ENCODE measurements around the gene P4HB. TPM values are rescaled to one million over a fixed set of nuclear protein-coding genes. Genes with fewer than 3 reads are reported as not detected.
A peak's percentile ranks its signal among the peaks of the same experiment; 100 is the strongest.

Gene P4HB
- total and polyA plus RNA-seq, 10 of the 15 experiments (the other 5 are each of a cell fraction or from before 2014, with no cell fraction given): 4.7 to 549 (median 361) TPM

DNA sequence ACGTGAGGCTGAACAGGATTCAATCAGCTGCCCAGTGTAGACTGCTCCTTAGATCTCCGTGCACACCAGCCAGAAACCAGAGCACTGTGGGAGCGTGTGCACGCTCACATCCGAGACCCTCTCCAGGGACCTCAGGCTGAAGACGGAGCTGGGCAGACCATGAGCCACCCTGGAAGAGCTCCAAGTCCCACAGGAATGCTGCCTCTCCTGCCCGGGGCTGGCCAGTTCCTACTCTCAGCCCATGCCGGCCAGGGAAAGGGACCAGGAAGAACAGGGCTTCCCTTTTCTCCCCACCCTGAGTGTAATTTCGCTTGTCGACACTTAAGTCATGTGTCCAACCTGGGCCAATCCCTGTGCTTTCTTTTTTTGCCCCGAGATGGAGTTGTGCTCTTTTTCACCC lies 24.2 kb upstream of the P4HB start:
- Histone ChIP-seq H3K9me3 (replicated peaks; ENCODE audit: control insufficient read depth, insufficient read depth, low read length) (no peaks in the 10 kb centered on the region), H3K36me3 (ENCODE audit: control insufficient read depth in 2 of 2, insufficient read depth in 2 of 2, low read length in 1 of 2) (peaks cover 23 to 29% of the 10 kb centered on the region in 2 experiments; a peak in 3 of 4 replicates), H4K20me1 (ENCODE audit: control insufficient read depth, insufficient read depth) (0 out of 2 replicates have a peak, but pooled peaks cover 3% of the 10 kb centered on the region), H3K9ac (ENCODE audit: control insufficient read depth, insufficient read depth, low read length) (no peak overlapping the region), H3K27me3 (replicated peaks in 1 of 2; ENCODE audit: control insufficient read depth in 2 of 2, insufficient read depth in 2 of 2, low read length in 1 of 2) (no peaks in the 10 kb centered on the region), H3K4me2 (ENCODE audit: control insufficient read depth, insufficient read depth) (no peak overlapping the region), H3K27ac (ENCODE audit: control insufficient read depth, insufficient read depth) (no peak overlapping the region), H3K4me1 (ENCODE audit: control insufficient read depth, insufficient read depth, low read length) (peaks cover 6% of the 10 kb centered on the region), H2AFZ (ENCODE audit: control insufficient read depth, low read depth, low read length) (no peak overlapping the region), H3K4me3 (no peak overlapping the region), H3K79me2 (ENCODE audit: control insufficient read depth, insufficient read depth, low read length) (peaks cover 15% of the 10 kb centered on the region)
- RAD21 ChIA-PET (ENCODE audit: unreplicated experiment): no interaction called here
- CTCF ChIA-PET: no interaction called here
- ATAC-seq (no peak), DNase-seq (ENCODE audit: low read depth, low spot score) (no peak), FAIRE-seq (no peak)
- in situ Hi-C loops (cut with MboI) (no loop called here), intact Hi-C loops (cut with micrococcal nuclease; ENCODE audit: unreplicated experiment) (no loop called here)
- BruUV-seq (replicated peaks): no TSS peak
- SMC1A ChIA-PET (ENCODE audit: uncharacterized antibody, unreplicated experiment): no interaction called here
- POLR2A ChIA-PET: interaction anchor here (0.5 to 1.4 kb wide), 3 partner anchors 12 to 46 kb away, joined by 3 to 6 read pairs (median 3); no protein-coding TSS in a partner anchor
- TF ChIP-seq GATAD2B (conservative IDR thresholded peaks at IDR 0.05; ENCODE audit: low read depth): no peak
- peak; percentile 5; the same call in 1 of the 2 replicates for TF ChIP-seq POLR2AphosphoS5 (IDR thresholded peaks at IDR 0.05; ENCODE audit: low read length)
- 80% methylated on average over 11 of the region's 11 CpGs for WGBS (ENCODE audit: insufficient coverage, insufficient replicate concordance, low lambda C conversion rate, missing lambda C conversion rate)

DNA sequence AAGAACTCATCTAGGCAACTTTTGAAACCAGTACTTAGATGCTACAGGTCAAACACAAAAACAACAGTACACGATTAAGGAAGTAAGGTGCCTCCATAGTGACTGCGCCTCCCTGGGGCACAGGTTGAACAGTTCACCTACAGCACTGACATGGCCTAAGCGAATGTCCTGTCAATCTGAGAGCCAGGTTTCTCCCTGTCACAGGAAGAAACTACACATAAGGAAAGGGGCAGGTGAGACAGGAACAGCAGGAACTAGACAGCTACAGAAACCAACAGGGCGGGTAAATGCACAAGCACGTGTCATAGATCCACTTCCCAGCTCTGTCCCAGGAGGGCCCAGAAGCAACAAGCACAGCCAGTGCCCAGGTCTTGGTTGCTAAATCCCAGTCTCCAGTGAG lies 18.8 kb upstream of the P4HB start:
- ChIA-PET RAD21 (ENCODE audit: unreplicated experiment) (no interaction called here), CTCF (no interaction called here)
- WGBS (ENCODE audit: insufficient coverage, insufficient replicate concordance, low lambda C conversion rate, missing lambda C conversion rate): 66% methylated on average over 5 of the region's 5 CpGs
- TF ChIP-seq, protein P1, sequence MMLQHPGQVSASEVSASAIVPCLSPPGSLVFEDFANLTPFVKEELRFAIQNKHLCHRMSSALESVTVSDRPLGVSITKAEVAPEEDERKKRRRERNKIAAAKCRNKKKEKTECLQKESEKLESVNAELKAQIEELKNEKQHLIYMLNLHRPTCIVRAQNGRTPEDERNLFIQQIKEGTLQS (IDR thresholded peaks at IDR 0.05; ENCODE audit: borderline replicate concordance, extremely low read depth, low read depth, low read length): no peak
- TF ChIP-seq CHD2 (IDR thresholded peaks at IDR 0.05; ENCODE audit: borderline replicate concordance, low read depth, low read length): no peak
- no peak for TF ChIP-seq TARDBP (IDR thresholded peaks at IDR 0.05; ENCODE audit: borderline replicate concordance)
- TF ChIP-seq, protein P2, sequence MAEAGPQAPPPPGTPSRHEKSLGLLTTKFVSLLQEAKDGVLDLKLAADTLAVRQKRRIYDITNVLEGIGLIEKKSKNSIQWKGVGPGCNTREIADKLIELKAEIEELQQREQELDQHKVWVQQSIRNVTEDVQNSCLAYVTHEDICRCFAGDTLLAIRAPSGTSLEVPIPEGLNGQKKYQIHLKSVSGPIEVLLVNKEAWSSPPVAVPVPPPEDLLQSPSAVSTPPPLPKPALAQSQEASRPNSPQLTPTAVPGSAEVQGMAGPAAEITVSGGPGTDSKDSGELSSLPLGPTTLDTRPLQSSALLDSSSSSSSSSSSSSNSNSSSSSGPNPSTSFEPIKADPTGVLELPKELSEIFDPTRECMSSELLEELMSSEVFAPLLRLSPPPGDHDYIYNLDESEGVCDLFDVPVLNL (IDR thresholded peaks at IDR 0.05; ENCODE audit: low read depth, low read length): no peak
- TF ChIP-seq ZNF24 (IDR thresholded peaks at IDR 0.05): no peak
- TF ChIP-seq MTA2 (IDR thresholded peaks at IDR 0.05; ENCODE audit: low read depth): no peak
- no peak for TF ChIP-seq CBFB (IDR thresholded peaks at IDR 0.05; ENCODE audit: low read depth)
- TF ChIP-seq MXI1 (IDR thresholded peaks at IDR 0.05; ENCODE audit: low read depth, low read length): no peak
- TF ChIP-seq SREBF2 (IDR thresholded peaks at IDR 0.05; ENCODE audit: low read length): no peak
- TF ChIP-seq, protein P3, sequence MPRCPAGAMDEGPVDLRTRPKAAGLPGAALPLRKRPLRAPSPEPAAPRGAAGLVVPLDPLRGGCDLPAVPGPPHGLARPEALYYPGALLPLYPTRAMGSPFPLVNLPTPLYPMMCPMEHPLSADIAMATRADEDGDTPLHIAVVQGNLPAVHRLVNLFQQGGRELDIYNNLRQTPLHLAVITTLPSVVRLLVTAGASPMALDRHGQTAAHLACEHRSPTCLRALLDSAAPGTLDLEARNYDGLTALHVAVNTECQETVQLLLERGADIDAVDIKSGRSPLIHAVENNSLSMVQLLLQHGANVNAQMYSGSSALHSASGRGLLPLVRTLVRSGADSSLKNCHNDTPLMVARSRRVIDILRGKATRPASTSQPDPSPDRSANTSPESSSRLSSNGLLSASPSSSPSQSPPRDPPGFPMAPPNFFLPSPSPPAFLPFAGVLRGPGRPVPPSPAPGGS (IDR thresholded peaks at IDR 0.05; ENCODE audit: borderline replicate concordance, insufficient read depth, low read depth, low read length, poor library complexity, severe bottlenecking): no peak
- TF ChIP-seq ATF7 (IDR thresholded peaks at IDR 0.05; ENCODE audit: low read depth): no peak
- no peak for TF ChIP-seq IRF4 (IDR thresholded peaks at IDR 0.05; ENCODE audit: low read depth, low read length)
- TF ChIP-seq BRCA1 (IDR thresholded peaks at IDR 0.05; ENCODE audit: low read depth, low read length): no peak
- no peak for TF ChIP-seq POLR2AphosphoS5 (IDR thresholded peaks at IDR 0.05; ENCODE audit: low read length)
- TF ChIP-seq CEBPB (IDR thresholded peaks at IDR 0.05; ENCODE audit: borderline replicate concordance in 1 of 2, low read depth in 2 of 2, low read length in 2 of 2): no peak
- no peak for TF ChIP-seq DPF2 (IDR thresholded peaks at IDR 0.05)

More for the DNA sequence above, 18.8 kb upstream of the P4HB start:
- peaks cover 1 to 2% of the 10 kb centered on the region in 2 experiments; a peak in 1 of 4 replicates for H3K36me3 ChIP-seq (ENCODE audit: control insufficient read depth in 2 of 2, insufficient read depth in 2 of 2, low read length in 1 of 2)
- H3K9me3 ChIP-seq (replicated peaks; ENCODE audit: control insufficient read depth, insufficient read depth, low read length): no peaks in the 10 kb centered on the region
- ATAC-seq: no peak
- H3K27ac ChIP-seq (ENCODE audit: control insufficient read depth, insufficient read depth): no peak overlapping the region
- no peaks in the 10 kb centered on the region for H3K4me1 ChIP-seq (ENCODE audit: control insufficient read depth, insufficient read depth, low read length)
- ChIA-PET SMC1A (ENCODE audit: uncharacterized antibody, unreplicated experiment) (no interaction called here), POLR2A (interaction anchor here (1.0 to 1.3 kb wide), 2 partner anchors 9 to 46 kb away, joined by 3 to 4 read pairs; partner anchors contain the start of gene MCRIP1)
- H4K20me1 ChIP-seq (ENCODE audit: control insufficient read depth, insufficient read depth): no peaks in the 10 kb centered on the region
- DNase-seq (ENCODE audit: low read depth, low spot score): no peak
- BruUV-seq (replicated peaks): no TSS peak
- H3K9ac ChIP-seq (ENCODE audit: control insufficient read depth, insufficient read depth, low read length): no peak overlapping the region
- H3K27me3 ChIP-seq (replicated peaks in 1 of 2; ENCODE audit: control insufficient read depth in 2 of 2, insufficient read depth in 2 of 2, low read length in 1 of 2): no peaks in the 10 kb centered on the region
- peak; percentile 38 for FAIRE-seq
- H3K79me2 ChIP-seq (ENCODE audit: control insufficient read depth, insufficient read depth, low read length): no peaks in the 10 kb centered on the region
- in situ Hi-C loops (cut with MboI) (no loop called here), intact Hi-C loops (cut with micrococcal nuclease; ENCODE audit: unreplicated experiment) (no loop called here)
- H3K4me3 ChIP-seq: no peak overlapping the region
- no peak overlapping the region for H3K4me2 ChIP-seq (ENCODE audit: control insufficient read depth, insufficient read depth)
- H2AFZ ChIP-seq (ENCODE audit: control insufficient read depth, low read depth, low read length): no peak overlapping the region
